Astrocyte (in vitro differentiated cells and primary cell): ENCODE data around the gene EXOC6B. TPM values are rescaled to one million over a fixed set of nuclear protein-coding genes. Genes with fewer than 3 reads are reported as not detected.

Source experiments
- DNase-seq: peaks from one replicate; pipeline ENCODE4 v3.0.0-alpha.2; 2010; ENCODE audit warnings: low read depth
- FAIRE-seq: peaks from 2 replicates; lab custom pipeline; 2011; peaks lifted over from hg19 to GRCh38; lab: Jason Lieb, UNC
- H2AFZ ChIP-seq: 2 replicates; pipeline ENCODE4 v1.6.0; 2012; ENCODE audit warnings: low read depth, low read length, inconsistent platforms
- H3K27ac ChIP-seq: 2 replicates; pipeline ENCODE4 v1.5.1; 2011; ENCODE audit warnings: low read depth, low read length, inconsistent platforms
- H3K27me3 ChIP-seq: 2 replicates; pipeline ENCODE4 v1.6.0; 2011; ENCODE audit warnings: low read length, inconsistent platforms; ENCODE audit not compliant: insufficient read depth
- H3K36me3 ChIP-seq: 2 replicates; pipeline ENCODE4 v1.5.1; 2011; ENCODE audit warnings: low read length, inconsistent platforms; ENCODE audit not compliant: insufficient read depth
- H3K4me1 ChIP-seq: 2 replicates; pipeline ENCODE4 v1.5.1; 2011; ENCODE audit warnings: low read length, inconsistent platforms; ENCODE audit not compliant: insufficient read depth
- H3K4me2 ChIP-seq: 2 replicates; pipeline ENCODE4 v1.6.0; 2012; ENCODE audit warnings: low read length, inconsistent platforms
- H3K4me3 ChIP-seq: 2 replicates; pipeline ENCODE4 v1.5.1; 2011; ENCODE audit warnings: low read depth, mild to moderate bottlenecking, low read length, inconsistent platforms; ENCODE audit not compliant: insufficient read depth
- H3K79me2 ChIP-seq: 2 replicates; pipeline ENCODE4 v1.6.0; 2012; ENCODE audit warnings: mild to moderate bottlenecking, low read length, inconsistent platforms; ENCODE audit not compliant: insufficient read depth
- H3K9ac ChIP-seq: 2 replicates; pipeline ENCODE4 v1.6.0; 2012; ENCODE audit warnings: mild to moderate bottlenecking, low read length, inconsistent platforms
- H3K9me3 ChIP-seq: 2 replicates; pipeline ENCODE4 v1.5.1; 2012; ENCODE audit warnings: low read depth, mild to moderate bottlenecking, low read length, inconsistent platforms; ENCODE audit not compliant: insufficient read depth
- H4K20me1 ChIP-seq: 2 replicates; pipeline ENCODE4 v1.6.0; 2012; ENCODE audit warnings: low read length, inconsistent platforms; ENCODE audit not compliant: insufficient read depth
- H3K27ac Mint-ChIP-seq: one replicate; pipeline ENCODE4 v1.8.0; 2021; ENCODE audit warnings: mild to moderate bottlenecking, mixed read lengths; ENCODE audit not compliant: unreplicated experiment
- H3K27me3 Mint-ChIP-seq: one replicate; pipeline ENCODE4 v1.8.0; 2021; ENCODE audit warnings: low read depth, mixed read lengths; ENCODE audit not compliant: unreplicated experiment
- H3K36me3 Mint-ChIP-seq: one replicate; pipeline ENCODE4 v1.8.0; 2021; ENCODE audit warnings: low read depth, mixed read lengths; ENCODE audit not compliant: unreplicated experiment
- H3K4me1 Mint-ChIP-seq: one replicate; pipeline ENCODE4 v1.8.0; 2021; ENCODE audit warnings: low read depth, mixed read lengths; ENCODE audit not compliant: unreplicated experiment
- H3K4me3 Mint-ChIP-seq: one replicate; pipeline ENCODE4 v1.8.0; 2021; ENCODE audit warnings: mild to moderate bottlenecking, moderate library complexity, mixed read lengths; ENCODE audit not compliant: unreplicated experiment
- H3K9me3 Mint-ChIP-seq: one replicate; pipeline ENCODE4 v1.8.0; 2021; ENCODE audit warnings: mild to moderate bottlenecking, mixed read lengths; ENCODE audit not compliant: unreplicated experiment
- CTCF ChIP-seq: IDR thresholded peaks from 2 replicates; pipeline ENCODE4 v1.5.1; 2011; ENCODE audit warnings: low read depth, mild to moderate bottlenecking, inconsistent platforms, low read length, moderate library complexity; ENCODE audit not compliant: insufficient read depth
- EZH2 ChIP-seq: IDR thresholded peaks from 2 replicates; pipeline ENCODE4 v1.6.1; 2012; ENCODE audit warnings: mild to moderate bottlenecking, low read length, inconsistent platforms; ENCODE audit not compliant: insufficient read depth
- total RNA-seq: library from RNA; stranded (reverse); gene quantifications from 2 replicates; pipeline ENCODE4 v1.2.1, GENCODE V29; 2021

Gene EXOC6B
- total RNA-seq, 1 donor from 2014 or later = 31.8 TPM

- H3K27ac ChIP-seq = no peak overlapping the region
- H3K4me1 ChIP-seq = no peaks in the 10 kb centered on the region
- no peak overlapping the region for H3K9ac ChIP-seq
- FAIRE-seq = no peak
- no peak overlapping the region for H3K4me3 ChIP-seq
- Mint-ChIP-seq H3K36me3 (no peaks in the 10 kb centered on the region), H3K4me1 (no peaks in the 10 kb centered on the region), H3K4me3 (no peak overlapping the region), H3K27ac (no peak overlapping the region), H3K27me3 (no peaks in the 10 kb centered on the region), H3K9me3 (no peaks in the 10 kb centered on the region)
- DNase-seq = no peak
- no peak overlapping the region for H3K4me2 ChIP-seq
- no peaks in the 10 kb centered on the region for H3K27me3 ChIP-seq
- H3K36me3 ChIP-seq = no peaks in the 10 kb centered on the region
- H3K79me2 ChIP-seq = no peaks in the 10 kb centered on the region
- no peaks in the 10 kb centered on the region for H3K9me3 ChIP-seq
- H2AFZ ChIP-seq = no peak overlapping the region
- no peak for TF ChIP-seq EZH2
- TF ChIP-seq CTCF = no peak
- H4K20me1 ChIP-seq = no peaks in the 10 kb centered on the region
These were observed 280.0 kb downstream of the EXOC6B start for GRCh38 chr2:72545790-72546189.

- Mint-ChIP-seq H3K27me3 (no peaks in the 10 kb centered on the region), H3K4me1 (no peaks in the 10 kb centered on the region), H3K4me3 (no peak overlapping the region), H3K27ac (no peak overlapping the region), H3K36me3 (no peaks in the 10 kb centered on the region), H3K9me3 (no peaks in the 10 kb centered on the region)
- no peak for FAIRE-seq
- Histone ChIP-seq H4K20me1 (no peaks in the 10 kb centered on the region), H3K27me3 (no peaks in the 10 kb centered on the region), H3K36me3 (no peaks in the 10 kb centered on the region), H3K4me3 (no peak overlapping the region), H3K9me3 (no peaks in the 10 kb centered on the region), H3K4me1 (no peaks in the 10 kb centered on the region), H3K4me2 (no peak overlapping the region), H3K79me2 (no peaks in the 10 kb centered on the region), H2AFZ (no peak overlapping the region), H3K27ac (no peak overlapping the region), H3K9ac (no peak overlapping the region)
- TF ChIP-seq EZH2 (no peak), CTCF (no peak)
- DNase-seq = no peak
These were observed 281.3 kb downstream of the EXOC6B start for GRCh38 chr2:72544554-72544953.

- FAIRE-seq (no peak), DNase-seq (no peak)
- no peak for TF ChIP-seq EZH2
- H3K36me3 Mint-ChIP-seq = no peaks in the 10 kb centered on the region
- H3K36me3 ChIP-seq = no peaks in the 10 kb centered on the region
- H3K4me3 ChIP-seq = no peak overlapping the region
- no peaks in the 10 kb centered on the region for H3K9me3 Mint-ChIP-seq
- peaks cover 8% of the 10 kb centered on the region for H3K4me1 Mint-ChIP-seq
- no peak overlapping the region for H3K27ac Mint-ChIP-seq
- no peak overlapping the region for H2AFZ ChIP-seq
- no peaks in the 10 kb centered on the region for H3K79me2 ChIP-seq
- peaks cover 3% of the 10 kb centered on the region for H3K4me1 ChIP-seq
- no peaks in the 10 kb centered on the region for H4K20me1 ChIP-seq
- H3K27ac ChIP-seq = no peak overlapping the region
- no peaks in the 10 kb centered on the region for H3K27me3 ChIP-seq
- no peak overlapping the region for H3K4me2 ChIP-seq
- no peak overlapping the region for H3K9ac ChIP-seq
- no peak overlapping the region for H3K4me3 Mint-ChIP-seq
- H3K27me3 Mint-ChIP-seq = no peaks in the 10 kb centered on the region
- H3K9me3 ChIP-seq = no peaks in the 10 kb centered on the region
These were observed 282.2 kb downstream of the EXOC6B start for GRCh38 chr2:72543497-72544216.
